HCT116 (cell line): ENCODE measurements around the gene SRGAP3. TPM values are rescaled to one million over a fixed set of nuclear protein-coding genes. Genes with fewer than 3 reads are reported as not detected.

ENCODE experiments used
- ATAC-seq: fragments of 200-7000 bp; cut with Tn5 transposase; 2 replicates; pipeline ENCODE4 v1.9.1; 2020; ENCODE audit warnings: mild to moderate bottlenecking, moderate library complexity
- BruUV-seq: library from RNA; stranded (reverse); fragments of 400-500 nt; replicated peaks from 2 replicates; lab custom pipeline; 2021; lab: Mats Ljungman, UMichigan
- CTCF ChIA-PET: fragments of 300-600 bp; sonication (Branson Sonifier 250); formaldehyde crosslinking; loops from one replicate; lab custom pipeline; 2021; ENCODE audit warnings: antibody characterized with exemption; lab: Charles Lee
- POLR2A ChIA-PET: fragments of 300-600, 350-600 bp; sonication (Branson Sonifier 250); formaldehyde crosslinking; loops from one replicate; lab custom pipeline; 2021; ENCODE audit warnings: antibody characterized with exemption; lab: Charles Lee
- RAD21 ChIA-PET, 2 experiments: fragments of 300-600 bp; sonication (Branson Sonifier 250); formaldehyde crosslinking; loops; one replicate each; lab custom pipeline; 2023; ENCODE audit warnings: low total read pairs in 2 of 2; ENCODE audit not compliant: uncharacterized antibody in 2 of 2, unreplicated experiment in 2 of 2, low non-redundant PET in 1 of 2; lab: Charles Lee
- DNase-seq: peaks from one replicate; pipeline ENCODE4 v3.0.0-alpha.2; 2010; ENCODE audit warnings: low read depth, low spot score
- H2AFZ ChIP-seq: fragments of 200-600 bp; shearing (Covaris generic), sonication (generic); 2 replicates; pipeline ENCODE4 v1.6.1; 2017; ENCODE audit warnings: low read depth, mixed run types, mixed read lengths, antibody characterized with exemption, low read length; ENCODE audit not compliant: poor library complexity, severe bottlenecking
- H3K27ac ChIP-seq: 2 replicates; pipeline ENCODE4 v1.5.1; 2012; ENCODE audit warnings: low read depth, low read length
- H3K27me3 ChIP-seq: fragments of 200-600 bp; sonication (generic); 2 replicates; pipeline ENCODE4 v1.6.1; 2016; ENCODE audit warnings: mixed run types, low read length, mixed read lengths; ENCODE audit not compliant: insufficient read depth
- H3K36me3 ChIP-seq, 2 experiments: fragments of 200-500 bp in 1 of 2; fragments of 200-600 bp in 1 of 2; sonication (Bioruptor generic) in 1 of 2; sonication (generic) in 1 of 2; 2 replicates each; pipeline versions ENCODE4 v1.5.1 to v1.6.1; 2014 to 2016; ENCODE audit warnings: low read length in 2 of 2, inconsistent platforms in 1 of 2, mixed read lengths in 1 of 2, mixed run types in 1 of 2; ENCODE audit not compliant: insufficient read depth in 2 of 2, control insufficient read depth in 1 of 2
- H3K4me1 ChIP-seq, 2 experiments: fragments of 200-600 bp in 1 of 2; sonication (generic) in 1 of 2; 2 replicates each; pipeline versions ENCODE4 v1.5.1 to v1.6.1; 2012 to 2017; ENCODE audit warnings: low read length in 2 of 2, inconsistent platforms in 1 of 2, mild to moderate bottlenecking in 1 of 2, mixed read lengths in 1 of 2, mixed run types in 1 of 2, moderate library complexity in 1 of 2; ENCODE audit not compliant: insufficient read depth in 2 of 2, control insufficient read depth in 1 of 2
- H3K4me2 ChIP-seq: fragments of 200-600 bp; sonication (generic); 2 replicates; pipeline ENCODE4 v1.6.1; 2017; ENCODE audit warnings: mixed run types, low read length, mixed read lengths
- H3K4me3 ChIP-seq, 2 experiments: fragments of 200-600 bp in 1 of 2; sonication (generic) in 1 of 2; replicated peaks in 1 of 2; 2 replicates each; pipeline ENCODE4 v1.5.1; 2011 to 2016; ENCODE audit warnings: low read length in 2 of 2, control low read depth in 1 of 2, low read depth in 1 of 2, mild to moderate bottlenecking in 1 of 2, mixed read lengths in 1 of 2, mixed run types in 1 of 2
- H3K79me2 ChIP-seq: fragments of 200-600 bp; sonication (generic); 2 replicates; pipeline ENCODE4 v1.6.1; 2017; ENCODE audit warnings: mild to moderate bottlenecking, mixed run types, low read length, moderate library complexity, mixed read lengths; ENCODE audit not compliant: insufficient read depth
- H3K9ac ChIP-seq: fragments of 200-600 bp; sonication (generic); 2 replicates; pipeline ENCODE4 v1.6.1; 2016; ENCODE audit warnings: low read length, mixed read lengths
- H3K9me2 ChIP-seq: fragments of 200-600 bp; sonication (generic), shearing (Covaris generic); 2 replicates; pipeline ENCODE4 v1.6.1; 2017; ENCODE audit warnings: mixed run types, mild to moderate bottlenecking, moderate library complexity; ENCODE audit not compliant: insufficient read depth
- H3K9me3 ChIP-seq, 2 experiments: fragments of 200-500 bp in 1 of 2; fragments of 200-600 bp in 1 of 2; sonication (Bioruptor generic) in 1 of 2; sonication (generic) in 1 of 2; 2 replicates each; pipeline ENCODE4 v1.6.1; 2014 to 2017; ENCODE audit warnings: low read length in 2 of 2, mixed read lengths in 2 of 2, inconsistent platforms in 1 of 2, low read depth in 1 of 2, mild to moderate bottlenecking in 1 of 2, mixed run types in 1 of 2, moderate library complexity in 1 of 2; ENCODE audit not compliant: control insufficient read depth in 1 of 2, insufficient read depth in 1 of 2
- H4K20me1 ChIP-seq: fragments of 200-600 bp; sonication (generic), shearing (Covaris generic); 2 replicates; pipeline ENCODE4 v1.6.1; 2017; ENCODE audit warnings: mixed run types, mild to moderate bottlenecking, moderate library complexity; ENCODE audit not compliant: insufficient read depth
- CBX3 ChIP-seq: IDR thresholded peaks from 2 replicates; pipeline ENCODE4 v1.6.1; 2012; ENCODE audit warnings: low read depth
- CEBPB ChIP-seq: IDR thresholded peaks from 2 replicates; pipeline ENCODE4 v1.6.1; 2012; ENCODE audit warnings: low read depth
- EGR1 ChIP-seq: IDR thresholded peaks from 2 replicates; pipeline ENCODE4 v1.6.1; 2012; ENCODE audit warnings: low read depth
- ELF1 ChIP-seq: IDR thresholded peaks from 2 replicates; pipeline ENCODE4 v1.6.1; 2012; ENCODE audit warnings: low read depth, borderline replicate concordance
- EZH2phosphoT487 ChIP-seq: fragments of 200-600 bp; IDR thresholded peaks from 2 replicates; pipeline ENCODE4 v1.6.1; 2018; ENCODE audit warnings: antibody characterized with exemption, borderline replicate concordance
- FOSL1 ChIP-seq: IDR thresholded peaks from 2 replicates; pipeline ENCODE4 v1.6.1; 2012; ENCODE audit warnings: low read depth
- JUND ChIP-seq: IDR thresholded peaks from 2 replicates; pipeline ENCODE4 v1.6.1; 2012
- POLR2A ChIP-seq: IDR thresholded peaks from 2 replicates; pipeline ENCODE4 v1.7.0; 2011; ENCODE audit warnings: borderline replicate concordance; ENCODE audit not compliant: insufficient read depth, insufficient read length; ENCODE audit errors: extremely low read depth
- POLR2AphosphoS5 ChIP-seq: IDR thresholded peaks from 2 replicates; pipeline ENCODE4 v1.6.1; 2011; ENCODE audit warnings: mild to moderate bottlenecking, low read depth, low read length, moderate library complexity
- RAD21 ChIP-seq: IDR thresholded peaks from 2 replicates; pipeline ENCODE4 v1.6.1; 2012; ENCODE audit warnings: low read depth, mild to moderate bottlenecking
- SIN3A ChIP-seq: IDR thresholded peaks from 2 replicates; pipeline ENCODE4 v1.6.1; 2012; ENCODE audit warnings: low read depth
- SRF ChIP-seq: IDR thresholded peaks from 2 replicates; pipeline ENCODE4 v1.6.1; 2012; ENCODE audit warnings: low read depth
- YY1 ChIP-seq: IDR thresholded peaks from 2 replicates; pipeline ENCODE4 v1.6.1; 2011; ENCODE audit warnings: low read length, low read depth, moderate library complexity, mild to moderate bottlenecking; ENCODE audit not compliant: insufficient replicate concordance; ENCODE audit errors: extremely low read depth
- ZFX ChIP-seq: fragments of 450-650 bp; IDR thresholded peaks from 2 replicates; pipeline ENCODE4 v1.6.1; 2017
- ZNF274 ChIP-seq: fragments of 200-500 bp; sonication (Bioruptor generic); IDR thresholded peaks from 2 replicates; pipeline ENCODE4 v1.6.1; 2014; ENCODE audit warnings: mild to moderate bottlenecking, low read depth, low read length, inconsistent platforms
- intact Hi-C: fragments of 100-400 bp; cut with micrococcal nuclease; formaldehyde crosslinking; loops from 2 replicates; pipeline ENCODE4 v1.10.0; 2022
- total RNA-seq: library from RNA; stranded (reverse); gene quantifications from one replicate; pipeline ENCODE4 v1.2.1, GENCODE V29; 2021; ENCODE audit not compliant: unreplicated experiment
- TF ChIP-seq, protein P1 (sequence below), 3 experiments: fragments of 200-600 bp in 1 of 3; sonication (generic) in 1 of 3; IDR thresholded peaks in 2 of 3; conservative IDR thresholded peaks in 1 of 3; 2 replicates each; pipeline ENCODE4 v1.5.1; 2012 to 2017; ENCODE audit warnings: low read depth in 2 of 3, low read length in 2 of 3, antibody characterized with exemption in 1 of 3, borderline replicate concordance in 1 of 3, control low read depth in 1 of 3, mild to moderate bottlenecking in 1 of 3, mixed read lengths in 1 of 3, mixed run types in 1 of 3, moderate library complexity in 1 of 3; ENCODE audit not compliant: insufficient read depth in 1 of 3
- TF ChIP-seq, protein P2 (sequence below): IDR thresholded peaks from 2 replicates; pipeline ENCODE4 v1.6.1; 2012; ENCODE audit warnings: low read depth

The SRGAP3 gene
- total RNA-seq, 1 experiment from 2014 or later: 8.3 TPM

DNA sequence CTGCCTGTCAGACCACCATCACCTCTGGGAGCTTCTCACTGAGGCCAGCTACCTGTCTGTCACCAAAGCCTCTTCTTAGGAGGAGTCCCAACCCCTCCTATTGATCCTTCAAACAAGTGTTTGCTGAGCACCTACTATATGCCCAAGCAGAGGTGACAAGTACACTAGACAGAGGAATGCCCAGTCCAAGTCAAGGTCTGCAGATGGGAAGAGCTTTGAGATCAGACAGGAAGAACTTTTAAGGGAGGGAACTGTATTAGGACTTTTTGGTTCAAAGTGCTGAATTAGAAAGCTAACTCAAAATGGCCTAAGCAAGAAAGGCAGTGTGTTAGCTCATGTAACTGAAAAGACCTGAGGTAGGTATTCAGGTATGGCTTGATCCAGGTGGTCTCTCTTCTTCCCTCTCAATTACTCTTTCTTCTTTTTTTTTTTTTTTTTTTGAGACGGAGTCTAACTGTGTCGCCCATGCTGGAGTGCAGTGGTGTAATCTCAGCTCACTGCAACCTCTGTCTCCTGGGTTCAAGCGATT is 282.6 kb downstream of the SRGAP3 start:
- no peak for TF ChIP-seq EGR1
- TF ChIP-seq SRF: no peak
- TF ChIP-seq SIN3A: no peak
- no peak for TF ChIP-seq ELF1
- TF ChIP-seq EZH2phosphoT487: no peak
- TF ChIP-seq, protein P1, sequence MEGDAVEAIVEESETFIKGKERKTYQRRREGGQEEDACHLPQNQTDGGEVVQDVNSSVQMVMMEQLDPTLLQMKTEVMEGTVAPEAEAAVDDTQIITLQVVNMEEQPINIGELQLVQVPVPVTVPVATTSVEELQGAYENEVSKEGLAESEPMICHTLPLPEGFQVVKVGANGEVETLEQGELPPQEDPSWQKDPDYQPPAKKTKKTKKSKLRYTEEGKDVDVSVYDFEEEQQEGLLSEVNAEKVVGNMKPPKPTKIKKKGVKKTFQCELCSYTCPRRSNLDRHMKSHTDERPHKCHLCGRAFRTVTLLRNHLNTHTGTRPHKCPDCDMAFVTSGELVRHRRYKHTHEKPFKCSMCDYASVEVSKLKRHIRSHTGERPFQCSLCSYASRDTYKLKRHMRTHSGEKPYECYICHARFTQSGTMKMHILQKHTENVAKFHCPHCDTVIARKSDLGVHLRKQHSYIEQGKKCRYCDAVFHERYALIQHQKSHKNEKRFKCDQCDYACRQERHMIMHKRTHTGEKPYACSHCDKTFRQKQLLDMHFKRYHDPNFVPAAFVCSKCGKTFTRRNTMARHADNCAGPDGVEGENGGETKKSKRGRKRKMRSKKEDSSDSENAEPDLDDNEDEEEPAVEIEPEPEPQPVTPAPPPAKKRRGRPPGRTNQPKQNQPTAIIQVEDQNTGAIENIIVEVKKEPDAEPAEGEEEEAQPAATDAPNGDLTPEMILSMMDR (IDR thresholded peaks at IDR 0.05 in 2 of 3, conservative IDR thresholded peaks at IDR 0.05 in 1 of 3; ENCODE audit: borderline replicate concordance in 1 of 3, insufficient read depth in 1 of 3, low read depth in 2 of 3, low read length in 2 of 3): no peak
- TF ChIP-seq JUND: no peak
- TF ChIP-seq, protein P2, sequence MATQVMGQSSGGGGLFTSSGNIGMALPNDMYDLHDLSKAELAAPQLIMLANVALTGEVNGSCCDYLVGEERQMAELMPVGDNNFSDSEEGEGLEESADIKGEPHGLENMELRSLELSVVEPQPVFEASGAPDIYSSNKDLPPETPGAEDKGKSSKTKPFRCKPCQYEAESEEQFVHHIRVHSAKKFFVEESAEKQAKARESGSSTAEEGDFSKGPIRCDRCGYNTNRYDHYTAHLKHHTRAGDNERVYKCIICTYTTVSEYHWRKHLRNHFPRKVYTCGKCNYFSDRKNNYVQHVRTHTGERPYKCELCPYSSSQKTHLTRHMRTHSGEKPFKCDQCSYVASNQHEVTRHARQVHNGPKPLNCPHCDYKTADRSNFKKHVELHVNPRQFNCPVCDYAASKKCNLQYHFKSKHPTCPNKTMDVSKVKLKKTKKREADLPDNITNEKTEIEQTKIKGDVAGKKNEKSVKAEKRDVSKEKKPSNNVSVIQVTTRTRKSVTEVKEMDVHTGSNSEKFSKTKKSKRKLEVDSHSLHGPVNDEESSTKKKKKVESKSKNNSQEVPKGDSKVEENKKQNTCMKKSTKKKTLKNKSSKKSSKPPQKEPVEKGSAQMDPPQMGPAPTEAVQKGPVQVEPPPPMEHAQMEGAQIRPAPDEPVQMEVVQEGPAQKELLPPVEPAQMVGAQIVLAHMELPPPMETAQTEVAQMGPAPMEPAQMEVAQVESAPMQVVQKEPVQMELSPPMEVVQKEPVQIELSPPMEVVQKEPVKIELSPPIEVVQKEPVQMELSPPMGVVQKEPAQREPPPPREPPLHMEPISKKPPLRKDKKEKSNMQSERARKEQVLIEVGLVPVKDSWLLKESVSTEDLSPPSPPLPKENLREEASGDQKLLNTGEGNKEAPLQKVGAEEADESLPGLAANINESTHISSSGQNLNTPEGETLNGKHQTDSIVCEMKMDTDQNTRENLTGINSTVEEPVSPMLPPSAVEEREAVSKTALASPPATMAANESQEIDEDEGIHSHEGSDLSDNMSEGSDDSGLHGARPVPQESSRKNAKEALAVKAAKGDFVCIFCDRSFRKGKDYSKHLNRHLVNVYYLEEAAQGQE: no peak
- no peak for TF ChIP-seq CEBPB
- no peak for TF ChIP-seq RAD21
- TF ChIP-seq CBX3: no peak
- TF ChIP-seq YY1: no peak
- no peak for TF ChIP-seq POLR2AphosphoS5
- no peak for TF ChIP-seq ZFX
- no peak for TF ChIP-seq FOSL1
- TF ChIP-seq ZNF274: no peak
- TF ChIP-seq POLR2A: no peak
- intact Hi-C loops: no loop called here
- Histone ChIP-seq H3K36me3 (no peaks in the 10 kb centered on the region), H3K4me3 (no peak overlapping the region), H3K4me2 (no peak overlapping the region), H3K27me3 (no peaks in the 10 kb centered on the region; the same call in 1 of the 2 replicates), H2AFZ (no peak overlapping the region), H3K27ac (no peak overlapping the region), H3K9ac (no peak overlapping the region), H4K20me1 (no peaks in the 10 kb centered on the region), H3K9me2 (no peaks in the 10 kb centered on the region), H3K79me2 (peaks cover 14% of the 10 kb centered on the region), H3K4me1 (peaks cover 14 to 37% of the 10 kb centered on the region in 2 experiments; a peak in 3 of 4 replicates), H3K9me3 (no peaks in the 10 kb centered on the region)
- ChIA-PET CTCF (no interaction called here), RAD21 (no interaction called here), POLR2A (no interaction called here)
- no TSS peak for BruUV-seq
- DNase-seq (no peak), ATAC-seq (no peak)
